Measurements from ENCODE around the gene GPC6. TPM values are rescaled to one million over a fixed set of nuclear protein-coding genes. Genes with fewer than 3 reads are reported as not detected.

GPC6 gene
- total and polyA plus RNA-seq, 9 of the 15 experiments (the other 6 are each of a cell fraction or from before 2014, with no cell fraction given), result under 0.01 to 0.20 (median 0.01) TPM; not detected in 4

DNA sequence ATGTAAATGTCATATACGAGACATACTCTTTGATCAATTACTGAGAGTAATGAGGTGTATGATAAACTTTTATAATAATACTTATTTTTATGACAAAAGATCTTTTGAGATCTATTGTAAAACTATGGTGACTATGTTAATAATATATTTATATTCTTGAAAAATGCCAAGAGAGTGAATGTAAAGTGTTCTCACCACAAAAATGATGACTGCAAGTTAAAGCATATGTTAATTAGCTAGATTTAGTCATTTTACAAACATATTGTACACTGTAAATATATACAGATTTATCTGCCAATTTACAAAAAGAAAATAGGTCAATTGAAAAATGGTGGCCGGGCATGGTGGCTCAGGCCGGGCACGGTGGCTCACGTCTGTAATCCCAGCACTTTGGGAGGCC, 81.0 kb downstream of the GPC6 start:
- H4K20me1 ChIP-seq (replicated peaks; ENCODE audit: control insufficient read depth, insufficient read depth, low read length), result no peaks in the 10 kb centered on the region
- no peak overlapping the region for H3K27ac ChIP-seq (ENCODE audit: extremely low read depth, low read depth, low read length)
- H3K27me3 ChIP-seq (ENCODE audit: control insufficient read depth in 2 of 2, insufficient read depth in 2 of 2, low read length in 2 of 2), result no peaks in the 10 kb centered on the region; a peak in 1 of 5 replicates
- intact Hi-C loops (cut with micrococcal nuclease) (loop anchor here (5.0 kb wide), 1 partner anchor 430 kb away; no protein-coding TSS in a partner anchor), in situ Hi-C loops (cut with MboI) (no loop called here)
- no peak overlapping the region for H3K9ac ChIP-seq (ENCODE audit: insufficient read depth in 1 of 2, low read depth in 2 of 2, low read length in 2 of 2)
- WGBS (ENCODE audit: insufficient coverage, low coverage, missing lambda C conversion rate), result 6% methylated on average over 5 of the region's 5 CpGs
- H3K9me1 ChIP-seq (ENCODE audit: control insufficient read depth, insufficient read depth, low read length), result no peaks in the 10 kb centered on the region
- DNase-seq (ENCODE audit: extremely low read depth in 1 of 4, low spot score in 3 of 4) (no peak), FAIRE-seq (no peak), ATAC-seq (no peak)
- H3K79me2 ChIP-seq (ENCODE audit: control insufficient read depth, insufficient read depth, low read length), result no peaks in the 10 kb centered on the region
- H3K9me3 ChIP-seq (replicated peaks; ENCODE audit: control insufficient read depth, insufficient read depth, low read depth, low read length), result no peaks in the 10 kb centered on the region
- no peaks in the 10 kb centered on the region for H3K36me3 ChIP-seq (ENCODE audit: control insufficient read depth, insufficient read depth, low read length)
- CTCF ChIA-PET (ENCODE audit: low intra/inter-chr PET ratio), result no interaction called here
- TF ChIP-seq CBX3 (IDR thresholded peaks at IDR 0.05; ENCODE audit: borderline replicate concordance in 1 of 2, low read length in 2 of 2), result no peak
- TF ChIP-seq, protein P1, sequence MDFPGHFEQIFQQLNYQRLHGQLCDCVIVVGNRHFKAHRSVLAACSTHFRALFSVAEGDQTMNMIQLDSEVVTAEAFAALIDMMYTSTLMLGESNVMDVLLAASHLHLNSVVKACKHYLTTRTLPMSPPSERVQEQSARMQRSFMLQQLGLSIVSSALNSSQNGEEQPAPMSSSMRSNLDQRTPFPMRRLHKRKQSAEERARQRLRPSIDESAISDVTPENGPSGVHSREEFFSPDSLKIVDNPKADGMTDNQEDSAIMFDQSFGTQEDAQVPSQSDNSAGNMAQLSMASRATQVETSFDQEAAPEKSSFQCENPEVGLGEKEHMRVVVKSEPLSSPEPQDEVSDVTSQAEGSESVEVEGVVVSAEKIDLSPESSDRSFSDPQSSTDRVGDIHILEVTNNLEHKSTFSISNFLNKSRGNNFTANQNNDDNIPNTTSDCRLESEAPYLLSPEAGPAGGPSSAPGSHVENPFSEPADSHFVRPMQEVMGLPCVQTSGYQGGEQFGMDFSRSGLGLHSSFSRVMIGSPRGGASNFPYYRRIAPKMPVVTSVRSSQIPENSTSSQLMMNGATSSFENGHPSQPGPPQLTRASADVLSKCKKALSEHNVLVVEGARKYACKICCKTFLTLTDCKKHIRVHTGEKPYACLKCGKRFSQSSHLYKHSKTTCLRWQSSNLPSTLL (IDR thresholded peaks at IDR 0.05), result no peak
- TF ChIP-seq ZNF124 (CRISPR knock-in tag; IDR thresholded peaks at IDR 0.05), result no peak
- TF ChIP-seq SMAD2 (IDR thresholded peaks at IDR 0.05; ENCODE audit: low read depth, low read length), result no peak
- TF ChIP-seq, protein P2, sequence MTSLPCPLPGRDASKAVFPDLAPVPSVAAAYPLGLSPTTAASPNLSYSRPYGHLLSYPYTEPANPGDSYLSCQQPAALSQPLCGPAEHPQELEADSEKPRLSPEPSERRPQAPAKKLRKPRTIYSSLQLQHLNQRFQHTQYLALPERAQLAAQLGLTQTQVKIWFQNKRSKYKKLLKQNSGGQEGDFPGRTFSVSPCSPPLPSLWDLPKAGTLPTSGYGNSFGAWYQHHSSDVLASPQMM (CRISPR knock-in tag; IDR thresholded peaks at IDR 0.05), result no peak
- TF ChIP-seq BDP1 (IDR thresholded peaks at IDR 0.05; ENCODE audit: insufficient read depth, insufficient read length), result no peak
- TF ChIP-seq PHB (CRISPR knock-in tag; IDR thresholded peaks at IDR 0.05), result no peak
- no peak for TF ChIP-seq SIN3B (IDR thresholded peaks at IDR 0.05; ENCODE audit: low read depth)
- TF ChIP-seq CHD1 (IDR thresholded peaks at IDR 0.05; ENCODE audit: low read length), result no peak
- no peaks in the 10 kb centered on the region for H3K4me1 ChIP-seq (replicated peaks in 1 of 2; ENCODE audit: control insufficient read depth in 2 of 2, insufficient read depth in 2 of 2, low read length in 2 of 2)
- no peak overlapping the region for H2AFZ ChIP-seq (ENCODE audit: low read depth, low read length)
- no peak overlapping the region for H3K4me3 ChIP-seq
- no TSS peak for BruUV-seq (replicated peaks)
- POLR2A ChIA-PET, result interaction anchor here (0.7 to 1.1 kb wide), 2 partner anchors 8 to 10 kb away, joined by 3 to 7 read pairs; no protein-coding TSS in a partner anchor
- H3K4me2 ChIP-seq (ENCODE audit: insufficient read depth, low read length), result no peak overlapping the region
